IMR-90 (cell line): ENCODE results near the gene POLR1B. TPM values are rescaled to one million over a fixed set of nuclear protein-coding genes. Genes with fewer than 3 reads are reported as not detected.

ENCODE experiments used
- ATAC-seq: fragments of 200-7000 bp; cut with Tn5 transposase; 2 replicates; pipeline ENCODE4 v1.9.1; 2020; ENCODE audit warnings: low read depth, mild to moderate bottlenecking, moderate library complexity
- BruUV-seq: library from RNA; stranded (reverse); fragments of 400-500 nt; replicated peaks from 2 replicates; lab custom pipeline; 2021; lab: Mats Ljungman, UMichigan
- CTCF ChIA-PET: fragments of 300-600 bp; formaldehyde crosslinking; extraction: SDS; loops from one replicate; lab custom pipeline; 2021; ENCODE audit warnings: antibody characterized with exemption; lab: Yijun Ruan, JAX
- POLR2A ChIA-PET: fragments of 300-600 bp; sonication (Branson Sonifier 250); formaldehyde crosslinking; loops from one replicate; lab custom pipeline; 2022; ENCODE audit warnings: antibody characterized with exemption; ENCODE audit not compliant: unreplicated experiment; lab: Charles Lee
- DNase-seq: peaks from one replicate; pipeline ENCODE4 v3.0.0; 2013
- H2AFZ ChIP-seq: replicated peaks from 2 replicates; pipeline ENCODE3; 2013; ENCODE audit warnings: low read length, mild to moderate bottlenecking; ENCODE audit not compliant: poor library complexity
- H2AK5ac ChIP-seq: 2 replicates; pipeline ENCODE4 v1.6.1; 2013; ENCODE audit warnings: low read depth, low read length, inconsistent platforms
- H2AK9ac ChIP-seq: replicated peaks from 2 replicates; pipeline ENCODE3; 2013; ENCODE audit warnings: mild to moderate bottlenecking, low read depth, low read length, moderate library complexity; ENCODE audit not compliant: poor library complexity
- H2BK120ac ChIP-seq: 2 replicates; pipeline ENCODE4 v1.6.1; 2013; ENCODE audit warnings: low read depth, low read length, inconsistent platforms
- H2BK15ac ChIP-seq: 3 replicates; pipeline ENCODE4 v1.6.1; 2013; ENCODE audit warnings: low read depth, low read length, inconsistent platforms
- H2BK20ac ChIP-seq: 2 replicates; pipeline ENCODE4 v1.6.1; 2013; ENCODE audit warnings: low read depth, mild to moderate bottlenecking, inconsistent platforms, low read length, moderate library complexity
- H2BK5ac ChIP-seq: 2 replicates; pipeline ENCODE4 v1.6.1; 2013; ENCODE audit warnings: mild to moderate bottlenecking, low read depth, low read length, inconsistent platforms; ENCODE audit not compliant: poor library complexity, severe bottlenecking
- H3K14ac ChIP-seq: replicated peaks from 2 replicates; pipeline ENCODE4 v1.6.1; 2013; ENCODE audit warnings: low read depth, low read length, inconsistent platforms
- H3K18ac ChIP-seq: 2 replicates; pipeline ENCODE4 v1.6.1; 2013; ENCODE audit warnings: low read depth, low read length, control low read depth
- H3K23ac ChIP-seq: 2 replicates; pipeline ENCODE4 v1.6.1; 2013; ENCODE audit warnings: low read depth, low read length, inconsistent platforms
- H3K27ac ChIP-seq: 2 replicates; pipeline ENCODE4 v1.5.1; 2013; ENCODE audit warnings: mild to moderate bottlenecking, control low read depth, low read length; ENCODE audit not compliant: insufficient read depth
- H3K27me3 ChIP-seq: 2 replicates; pipeline ENCODE4 v1.6.1; 2013; ENCODE audit warnings: low read length; ENCODE audit not compliant: control insufficient read depth, insufficient read depth
- H3K36me3 ChIP-seq: 2 replicates; pipeline ENCODE4 v1.6.1; 2013; ENCODE audit warnings: low read length, mixed read lengths; ENCODE audit not compliant: control insufficient read depth, insufficient read depth
- H3K4ac ChIP-seq: 2 replicates; pipeline ENCODE4 v1.6.1; 2013; ENCODE audit warnings: low read depth, low read length, inconsistent platforms
- H3K4me1 ChIP-seq: 2 replicates; pipeline ENCODE4 v1.6.1; 2013; ENCODE audit warnings: low read length, mixed read lengths; ENCODE audit not compliant: control insufficient read depth, insufficient read depth
- H3K4me2 ChIP-seq: 2 replicates; pipeline ENCODE4 v1.6.1; 2013; ENCODE audit warnings: low read depth, mild to moderate bottlenecking, control low read depth, low read length, moderate library complexity
- H3K4me3 ChIP-seq: 2 replicates; pipeline ENCODE4 v1.5.1; 2013; ENCODE audit warnings: low read depth, mild to moderate bottlenecking, control low read depth, low read length, moderate library complexity; ENCODE audit not compliant: insufficient read depth
- H3K56ac ChIP-seq: 2 replicates; pipeline ENCODE4 v1.6.1; 2013; ENCODE audit warnings: low read length, inconsistent platforms; ENCODE audit not compliant: insufficient read depth; ENCODE audit errors: extremely low read depth
- H3K79me1 ChIP-seq, 2 experiments: 2 replicates each; pipeline ENCODE4 v1.6.1; 2013; ENCODE audit warnings: low read length in 2 of 2, inconsistent platforms in 1 of 2, low read depth in 1 of 2
- H3K9ac ChIP-seq: 2 replicates; pipeline ENCODE4 v1.6.1; 2013; ENCODE audit warnings: low read depth, low read length, control low read depth
- H3K9me1 ChIP-seq: 2 replicates; pipeline ENCODE4 v1.6.1; 2013; ENCODE audit warnings: low read length, inconsistent platforms; ENCODE audit not compliant: insufficient read depth
- H3K9me3 ChIP-seq: 2 replicates; pipeline ENCODE4 v1.6.1; 2013; ENCODE audit warnings: low read length; ENCODE audit not compliant: control insufficient read depth, insufficient read depth
- H4K20me1 ChIP-seq: 2 replicates; pipeline ENCODE4 v1.6.1; 2013; ENCODE audit warnings: low read length, inconsistent platforms; ENCODE audit not compliant: insufficient read depth
- H4K5ac ChIP-seq: 2 replicates; pipeline ENCODE4 v1.6.1; 2013; ENCODE audit warnings: mild to moderate bottlenecking, low read depth, low read length, control low read depth
- H4K8ac ChIP-seq, 2 experiments: 2 replicates each; pipeline ENCODE4 v1.6.1; 2013; ENCODE audit warnings: low read depth in 2 of 2, low read length in 2 of 2, control low read depth in 1 of 2, inconsistent platforms in 1 of 2
- H4K91ac ChIP-seq: 2 replicates; pipeline ENCODE4 v1.6.1; 2013; ENCODE audit warnings: low read depth, low read length, inconsistent platforms; ENCODE audit not compliant: insufficient read depth
- BHLHE40 ChIP-seq: fragments of 150-350 bp; IDR thresholded peaks from 2 replicates; pipeline ENCODE4 v1.6.1; 2016; ENCODE audit warnings: mild to moderate bottlenecking, low read depth, low read length
- CEBPB ChIP-seq: IDR thresholded peaks from 2 replicates; pipeline ENCODE4 v1.6.1; 2012; ENCODE audit warnings: low read depth, low read length, improper control_type of control experiment
- CHD1 ChIP-seq: IDR thresholded peaks from 2 replicates; pipeline ENCODE4 v1.6.1; 2012; ENCODE audit warnings: low read depth, low read length, improper control_type of control experiment
- FOS ChIP-seq: fragments of 150-350 bp; IDR thresholded peaks from 2 replicates; pipeline ENCODE4 v1.6.1; 2016; ENCODE audit warnings: low read depth, low read length
- MAFK ChIP-seq: IDR thresholded peaks from 2 replicates; pipeline ENCODE4 v1.6.1; 2012; ENCODE audit warnings: low read depth, low read length, improper control_type of control experiment
- MAZ ChIP-seq: IDR thresholded peaks from 2 replicates; pipeline ENCODE4 v1.6.1; 2012; ENCODE audit warnings: low read depth, mild to moderate bottlenecking, low read length, improper control_type of control experiment, moderate library complexity, borderline replicate concordance
- MXI1 ChIP-seq: IDR thresholded peaks from 2 replicates; pipeline ENCODE4 v1.6.1; 2012; ENCODE audit warnings: low read depth, mild to moderate bottlenecking, low read length, moderate library complexity, borderline replicate concordance
- NFE2L2 ChIP-seq: fragments of 150-350 bp; IDR thresholded peaks from 2 replicates; pipeline ENCODE4 v1.6.1; 2016; ENCODE audit warnings: low read depth, mild to moderate bottlenecking, low read length
- POLR2A ChIP-seq: IDR thresholded peaks from 2 replicates; pipeline ENCODE4 v1.6.1; 2012; ENCODE audit warnings: mild to moderate bottlenecking, low read depth, low read length
- RAD21 ChIP-seq: IDR thresholded peaks from 2 replicates; pipeline ENCODE4 v1.6.1; 2012; ENCODE audit warnings: low read length, improper control_type of control experiment
- RCOR1 ChIP-seq: IDR thresholded peaks from 2 replicates; pipeline ENCODE4 v1.6.1; 2012; ENCODE audit warnings: mild to moderate bottlenecking, low read length, improper control_type of control experiment; ENCODE audit not compliant: insufficient replicate concordance
- RFX5 ChIP-seq: IDR thresholded peaks from 2 replicates; pipeline ENCODE4 v1.8.0; 2012; ENCODE audit warnings: low read depth, mild to moderate bottlenecking, low read length, moderate library complexity
- SMC3 ChIP-seq: fragments of 150-350 bp; IDR thresholded peaks from 2 replicates; pipeline ENCODE4 v1.6.1; 2016; ENCODE audit warnings: low read depth, mild to moderate bottlenecking, antibody characterized with exemption, low read length, moderate library complexity
- WGBS, 2 experiments: methylation state at CpG; one replicate each; pipeline versions ENCODE4 v1.1.5 to v1.1.7; 2013; ENCODE audit warnings: missing lambda C conversion rate in 2 of 2; ENCODE audit not compliant: insufficient read length in 1 of 2; ENCODE audit errors: extremely low coverage in 2 of 2; 5-methylcytosine and 5-hydroxymethylcytosine counted together
- dilution Hi-C: fragments of 300-500 bp; cut with HindIII; formaldehyde crosslinking; loops from one replicate; pipeline ENCODE4 v1.14.3; 2018; ENCODE audit warnings: low sequenced_read_pairs; ENCODE audit not compliant: unreplicated experiment
- in situ Hi-C: fragments of 300-500 bp; cut with MboI; formaldehyde crosslinking; loops from 3 replicates; pipeline ENCODE4 v1.14.3; 2019; ENCODE audit warnings: low sequenced_read_pairs, inconsistent platforms, mixed read lengths
- intact Hi-C: fragments of 100-400 bp; cut with micrococcal nuclease; formaldehyde crosslinking; loops from 2 replicates; pipeline ENCODE4 v1.10.0; 2022
- polyA plus RNA-seq, 3 experiments: library from polyadenylated mRNA; depleted of rRNA; stranded (reverse); fragments of >200 nt; gene quantifications; 2 replicates each; pipeline ENCODE4 v1.2.3, GENCODE V29; 2012; ENCODE audit warnings: low replicate concordance in 1 of 3
- total RNA-seq: library from RNA; depleted of rRNA; stranded (reverse); fragments of >200 nt; gene quantifications from 2 replicates; pipeline ENCODE4 v1.2.3, GENCODE V29; 2012
- TF ChIP-seq, protein P1 (sequence below): fragments of 150-350 bp; IDR thresholded peaks from 2 replicates; pipeline ENCODE4 v1.6.1; 2017; ENCODE audit warnings: mild to moderate bottlenecking, antibody characterized with exemption, low read length, low read depth
- TF ChIP-seq, protein P2 (sequence below): conservative IDR thresholded peaks from 2 replicates; pipeline ENCODE4 v1.5.1; 2012; ENCODE audit warnings: mild to moderate bottlenecking, low read depth, low read length, improper control_type of control experiment
- TF ChIP-seq, protein P3 (sequence below): fragments of 150-350 bp; IDR thresholded peaks from 2 replicates; pipeline ENCODE4 v1.6.1; 2016; ENCODE audit warnings: low read depth, mild to moderate bottlenecking, low read length, moderate library complexity, borderline replicate concordance

POLR1B gene
- total and polyA plus RNA-seq, 2 of the 4 experiments (the other 2 are of a cell fraction) = 10.5 to 24.6 TPM

DNA sequence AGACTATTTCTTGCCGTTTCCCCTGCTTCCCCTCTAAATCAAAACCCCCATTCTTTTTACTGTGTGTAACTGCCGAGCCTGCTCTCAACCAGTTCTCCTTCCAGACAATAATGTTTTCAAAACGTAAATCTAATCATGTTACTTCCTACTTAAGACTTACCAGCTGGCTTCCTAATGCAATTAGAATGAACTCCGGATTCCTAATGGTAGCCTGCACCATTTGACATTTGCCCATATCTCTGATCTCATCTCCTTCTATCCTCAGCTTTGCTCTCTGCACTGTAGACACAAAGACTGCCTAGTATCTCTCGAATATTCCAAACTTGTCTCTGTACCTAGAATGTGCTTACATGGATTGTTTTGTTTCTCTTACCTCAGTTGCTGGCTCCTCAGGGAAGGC, 47.4 kb upstream of the POLR1B start:
- Histone ChIP-seq H2BK120ac (no peak overlapping the region), H3K14ac (no peak overlapping the region), H3K9me3 (no peaks in the 10 kb centered on the region), H2BK20ac (no peak overlapping the region), H3K4me1 (peaks cover 9% of the 10 kb centered on the region), H3K9ac (no peak overlapping the region), H3K56ac (no peak overlapping the region), H2BK5ac (no peak overlapping the region), H4K8ac (no peak overlapping the region), H3K23ac (no peak overlapping the region), H2AFZ (no peak overlapping the region), H2AK9ac (no peak overlapping the region), H3K9me1 (peaks cover 9% of the 10 kb centered on the region; the same call in 1 of the 2 replicates), H3K27me3 (no peaks in the 10 kb centered on the region), H2BK15ac (no peak overlapping the region), H3K4ac (no peak overlapping the region), H3K4me2 (no peak overlapping the region), H3K36me3 (peaks cover 11% of the 10 kb centered on the region), H3K18ac (no peak overlapping the region), H4K5ac (no peak overlapping the region), H2AK5ac (no peak overlapping the region), H4K91ac (no peak overlapping the region), H3K27ac (no peak overlapping the region), H3K79me1 (peaks cover 10 to 33% of the 10 kb centered on the region in 2 experiments), H4K20me1 (peaks cover 13% of the 10 kb centered on the region; the same call in 1 of the 2 replicates), H3K4me3 (no peak overlapping the region)
- DNase-seq (no peak), ATAC-seq (no peak)
- in situ Hi-C loops (no loop called here), dilution Hi-C loops (no loop called here), intact Hi-C loops (loop anchor here (1.0 kb wide), 1 partner anchor 8 kb away; no protein-coding TSS in a partner anchor)
- TF ChIP-seq NFE2L2 (no peak), RAD21 (no peak), CHD1 (no peak), POLR2A (no peak), MAZ (no peak), SMC3 (no peak), CEBPB (no peak), RFX5 (no peak), MXI1 (no peak), FOS (no peak), BHLHE40 (no peak), MAFK (no peak), RCOR1 (no peak)
- TF ChIP-seq, protein P1, sequence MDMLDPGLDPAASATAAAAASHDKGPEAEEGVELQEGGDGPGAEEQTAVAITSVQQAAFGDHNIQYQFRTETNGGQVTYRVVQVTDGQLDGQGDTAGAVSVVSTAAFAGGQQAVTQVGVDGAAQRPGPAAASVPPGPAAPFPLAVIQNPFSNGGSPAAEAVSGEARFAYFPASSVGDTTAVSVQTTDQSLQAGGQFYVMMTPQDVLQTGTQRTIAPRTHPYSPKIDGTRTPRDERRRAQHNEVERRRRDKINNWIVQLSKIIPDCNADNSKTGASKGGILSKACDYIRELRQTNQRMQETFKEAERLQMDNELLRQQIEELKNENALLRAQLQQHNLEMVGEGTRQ = no peak
- TF ChIP-seq, protein P2, sequence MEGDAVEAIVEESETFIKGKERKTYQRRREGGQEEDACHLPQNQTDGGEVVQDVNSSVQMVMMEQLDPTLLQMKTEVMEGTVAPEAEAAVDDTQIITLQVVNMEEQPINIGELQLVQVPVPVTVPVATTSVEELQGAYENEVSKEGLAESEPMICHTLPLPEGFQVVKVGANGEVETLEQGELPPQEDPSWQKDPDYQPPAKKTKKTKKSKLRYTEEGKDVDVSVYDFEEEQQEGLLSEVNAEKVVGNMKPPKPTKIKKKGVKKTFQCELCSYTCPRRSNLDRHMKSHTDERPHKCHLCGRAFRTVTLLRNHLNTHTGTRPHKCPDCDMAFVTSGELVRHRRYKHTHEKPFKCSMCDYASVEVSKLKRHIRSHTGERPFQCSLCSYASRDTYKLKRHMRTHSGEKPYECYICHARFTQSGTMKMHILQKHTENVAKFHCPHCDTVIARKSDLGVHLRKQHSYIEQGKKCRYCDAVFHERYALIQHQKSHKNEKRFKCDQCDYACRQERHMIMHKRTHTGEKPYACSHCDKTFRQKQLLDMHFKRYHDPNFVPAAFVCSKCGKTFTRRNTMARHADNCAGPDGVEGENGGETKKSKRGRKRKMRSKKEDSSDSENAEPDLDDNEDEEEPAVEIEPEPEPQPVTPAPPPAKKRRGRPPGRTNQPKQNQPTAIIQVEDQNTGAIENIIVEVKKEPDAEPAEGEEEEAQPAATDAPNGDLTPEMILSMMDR = no peak
- TF ChIP-seq, protein P3, sequence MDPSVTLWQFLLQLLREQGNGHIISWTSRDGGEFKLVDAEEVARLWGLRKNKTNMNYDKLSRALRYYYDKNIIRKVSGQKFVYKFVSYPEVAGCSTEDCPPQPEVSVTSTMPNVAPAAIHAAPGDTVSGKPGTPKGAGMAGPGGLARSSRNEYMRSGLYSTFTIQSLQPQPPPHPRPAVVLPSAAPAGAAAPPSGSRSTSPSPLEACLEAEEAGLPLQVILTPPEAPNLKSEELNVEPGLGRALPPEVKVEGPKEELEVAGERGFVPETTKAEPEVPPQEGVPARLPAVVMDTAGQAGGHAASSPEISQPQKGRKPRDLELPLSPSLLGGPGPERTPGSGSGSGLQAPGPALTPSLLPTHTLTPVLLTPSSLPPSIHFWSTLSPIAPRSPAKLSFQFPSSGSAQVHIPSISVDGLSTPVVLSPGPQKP = no peak
- no TSS peak for BruUV-seq
- CTCF ChIA-PET = no interaction called here
- WGBS, 2 experiments = 93% methylated on average over 3 of the region's 5 CpGs; no CpG with 5 or more reads in 1 of the 2 experiments
- POLR2A ChIA-PET = no interaction called here
